Activated T-cell treated with anti-CD3 and anti-CD28 coated beads, Interleukin-2, amount 50 U/mL, for 48 hours (primary cell): ENCODE results near the gene BSX.

ENCODE experiments used
- DNase-seq, 2 experiments: peaks; one replicate each; pipeline ENCODE4 v3.0.0-alpha.2; 2020

The BSX gene

DNA sequence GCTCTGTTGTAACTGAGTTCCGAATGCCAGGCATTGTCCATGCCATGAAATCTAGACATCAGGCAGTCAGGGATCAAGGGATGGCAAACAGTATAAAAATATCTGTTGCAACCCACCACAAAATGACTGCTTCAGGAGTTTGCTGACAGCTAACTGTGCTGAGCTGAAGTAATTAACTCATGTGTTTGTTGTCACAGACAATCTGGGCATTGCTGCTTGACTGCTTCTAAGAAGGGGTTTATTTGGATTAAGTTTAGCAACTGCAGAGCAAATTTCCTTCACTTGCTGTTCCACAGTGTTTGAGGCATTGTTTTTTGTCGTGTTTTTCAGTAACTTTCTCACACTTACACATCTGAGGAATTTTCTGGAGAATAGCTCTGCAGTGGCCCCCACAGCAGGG, 30.4 kb downstream of the BSX start:
- no peak for DNase-seq

GRCh38 chr11:122938557-122938956, 43.1 kb downstream of the BSX start:
- no peak for DNase-seq

GRCh38 chr11:122937983-122938382, 43.7 kb downstream of the BSX start:
- no peak for DNase-seq

- DNase-seq, result no peak
Measured at GRCh38 chr11:122933416-122933815, 48.2 kb downstream of the BSX start.

DNA sequence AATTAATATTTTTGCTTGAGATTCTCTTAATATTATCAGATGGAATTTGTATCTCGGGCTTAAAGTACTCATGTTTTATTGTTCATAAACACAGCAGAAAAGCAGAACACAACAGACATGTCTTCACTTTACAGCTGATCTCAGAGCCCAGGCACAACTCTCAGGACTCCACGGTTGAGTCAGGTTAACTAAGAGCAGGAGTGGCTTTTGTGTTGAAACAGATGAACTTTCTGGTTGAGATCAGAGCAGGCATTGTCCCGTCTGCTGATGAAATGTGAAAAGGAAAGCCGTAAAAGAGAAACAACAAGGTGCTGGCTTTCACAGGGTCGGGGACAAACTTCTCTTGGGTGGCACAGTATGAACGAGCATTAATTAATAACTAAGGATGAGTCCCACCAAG, 50.1 kb downstream of the BSX start:
- DNase-seq, result no peak
